SH-SY5Y (cell line): ENCODE measurements around the gene NAA20.

ENCODE experiments used
- GATA2 ChIP-seq: IDR thresholded peaks from 2 replicates; pipeline ENCODE4 v1.6.1; 2011; ENCODE audit warnings: mild to moderate bottlenecking, low read depth, low read length
- GATA3 ChIP-seq: IDR thresholded peaks from 2 replicates; pipeline ENCODE4 v1.6.1; 2011; ENCODE audit warnings: low read depth, mild to moderate bottlenecking, low read length, moderate library complexity

- TF ChIP-seq GATA2 (no peak), GATA3 (no peak)
Observed at GRCh38 chr20:20060234-20060998, 43.3 kb downstream of the NAA20 start.
